Muscle of arm (tissue), 12 donors: Measurements from ENCODE around the gene SPEG. TPM values are rescaled to one million over a fixed set of nuclear protein-coding genes. Genes with fewer than 3 reads are reported as not detected.

Experiments
- DNase-seq: peaks from one replicate; pipeline ENCODE4 v3.0.0-alpha.2; 2013
- polyA plus RNA-seq, 12 donors: library from polyadenylated mRNA; unstranded; fragments of 120-200 nt; gene quantifications; one replicate each; pipeline ENCODE4 v1.2.1, GENCODE V29; 2013; ENCODE audit not compliant: insufficient read length in 12 of 12

Gene SPEG
- polyA plus RNA-seq, 12 donors, result 61.4 to 251 (median 156) TPM

DNA sequence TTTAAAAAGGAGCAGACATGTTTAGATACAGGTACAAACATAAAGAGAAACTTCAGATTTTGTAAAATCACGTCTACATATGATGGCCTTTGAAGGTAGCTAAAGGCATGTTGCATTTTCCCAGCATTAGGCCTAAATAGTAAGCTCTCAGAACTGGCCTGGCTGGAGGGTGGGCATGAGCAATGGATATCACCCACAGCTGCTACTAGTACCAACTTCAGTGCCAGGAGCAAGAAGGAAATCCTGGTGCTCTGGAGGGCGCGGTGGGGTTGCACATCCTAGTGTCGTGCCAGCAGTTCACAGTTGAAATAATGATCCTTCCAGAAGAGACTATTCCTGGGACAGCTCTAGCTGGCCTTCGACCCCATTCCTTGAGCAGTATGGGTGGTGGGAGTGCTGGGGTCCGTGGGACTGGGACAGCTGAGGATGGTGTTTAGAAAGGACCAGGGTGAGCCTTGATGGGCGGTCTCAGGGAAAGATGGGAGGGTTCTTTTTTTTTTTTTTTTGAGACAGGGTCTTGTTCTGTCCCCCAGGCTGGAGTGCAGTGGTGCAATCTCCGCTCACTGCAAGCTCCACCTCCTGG is 11.6 kb upstream of the SPEG start:
- no peak for DNase-seq

GRCh38 chr2:219423652-219424377 is 10.8 kb upstream of the SPEG start:
- DNase-seq, result no peak

- no peak for DNase-seq
These were observed 9.2 kb upstream of the SPEG start for GRCh38 chr2:219425238-219426067.

- DNase-seq, result no peak
These were observed 8.6 kb upstream of the SPEG start for GRCh38 chr2:219426068-219426443.

GRCh38 chr2:219426534-219427136 is 8.0 kb upstream of the SPEG start:
- DNase-seq, result no peak

GRCh38 chr2:219428469-219428868 is 6.2 kb upstream of the SPEG start:
- DNase-seq, result no peak

- DNase-seq, result no peak
These were observed 4.6 kb upstream of the SPEG start for GRCh38 chr2:219429958-219430606.

DNA sequence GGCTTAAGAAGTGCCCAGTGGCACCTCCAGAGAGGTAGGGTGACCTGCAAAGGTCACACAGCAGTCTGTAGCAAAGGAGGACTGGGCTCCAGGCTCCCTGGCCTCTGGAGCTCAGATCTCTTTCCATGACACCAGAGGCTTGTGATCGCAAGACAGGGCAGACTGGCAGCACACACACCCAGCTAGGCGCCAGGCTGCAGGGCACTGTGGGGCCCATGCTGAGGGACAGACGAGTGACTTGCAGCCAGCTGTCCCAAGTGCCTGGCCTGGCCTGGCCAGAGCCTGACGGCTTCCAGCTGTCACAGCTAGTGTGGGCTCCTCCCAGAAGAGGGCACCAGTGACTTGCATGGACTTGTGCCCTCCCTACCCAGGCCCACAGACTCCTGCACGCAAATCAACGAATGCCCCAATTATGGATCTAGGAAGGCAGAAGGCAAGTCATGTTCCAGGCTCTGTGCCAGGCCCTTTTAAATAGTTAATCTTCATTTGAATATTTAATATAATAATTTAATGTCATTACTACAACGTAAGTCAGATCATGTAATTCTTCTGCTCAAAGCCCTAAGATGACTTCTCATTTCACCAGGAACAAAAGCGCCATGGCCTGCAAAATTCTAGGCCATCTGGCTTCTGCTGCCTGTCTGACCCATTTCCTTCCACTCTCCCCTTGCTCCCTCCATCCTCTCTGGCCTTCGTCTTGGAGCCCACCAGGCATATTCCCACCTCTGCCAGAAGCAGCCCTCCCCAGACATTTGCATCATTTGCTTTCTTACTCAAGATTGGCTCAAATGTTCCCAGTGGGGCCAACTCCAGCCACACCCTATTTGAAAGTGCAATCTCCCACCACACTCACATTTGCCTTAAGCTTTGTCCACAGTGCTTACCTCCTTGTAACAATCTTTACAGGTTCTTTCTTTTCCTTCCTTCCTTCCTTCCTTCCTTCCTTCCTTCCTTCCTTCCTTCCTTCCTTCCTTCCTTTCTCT is 3.7 kb upstream of the SPEG start:
- no peak for DNase-seq

- DNase-seq, result no peak
These were observed 776 bp upstream of the SPEG start for GRCh38 chr2:219433666-219434467.

- no peak for DNase-seq
These were observed 250 bp upstream of the SPEG start for GRCh38 chr2:219434468-219434717.

- no peak for DNase-seq
These were observed 1.1 kb downstream of the SPEG start for GRCh38 chr2:219435701-219436100.

DNA sequence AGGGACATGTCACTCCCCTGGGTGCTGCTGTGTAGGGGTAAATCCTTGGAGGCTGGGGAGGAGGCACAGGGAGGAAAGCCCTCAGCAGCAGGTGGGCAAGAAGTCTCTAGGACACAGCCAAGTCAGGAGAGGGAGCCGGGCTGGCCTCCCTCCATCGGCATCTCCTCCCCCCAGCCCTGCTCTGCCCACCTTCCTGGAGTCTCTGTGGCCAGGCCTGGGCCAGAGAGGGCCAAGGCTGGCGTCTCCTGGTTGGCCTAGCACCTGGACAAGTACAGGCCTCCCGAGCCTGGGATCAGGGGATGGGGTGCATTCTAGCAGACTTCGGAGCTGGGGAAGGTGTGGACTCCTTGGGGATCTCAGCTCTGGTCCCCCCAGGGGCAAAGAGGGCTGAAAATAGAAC is 1.8 kb downstream of the SPEG start:
- DNase-seq, result no peak

- DNase-seq, result no peak
These were observed 2.5 kb downstream of the SPEG start for GRCh38 chr2:219437141-219437540.

DNA sequence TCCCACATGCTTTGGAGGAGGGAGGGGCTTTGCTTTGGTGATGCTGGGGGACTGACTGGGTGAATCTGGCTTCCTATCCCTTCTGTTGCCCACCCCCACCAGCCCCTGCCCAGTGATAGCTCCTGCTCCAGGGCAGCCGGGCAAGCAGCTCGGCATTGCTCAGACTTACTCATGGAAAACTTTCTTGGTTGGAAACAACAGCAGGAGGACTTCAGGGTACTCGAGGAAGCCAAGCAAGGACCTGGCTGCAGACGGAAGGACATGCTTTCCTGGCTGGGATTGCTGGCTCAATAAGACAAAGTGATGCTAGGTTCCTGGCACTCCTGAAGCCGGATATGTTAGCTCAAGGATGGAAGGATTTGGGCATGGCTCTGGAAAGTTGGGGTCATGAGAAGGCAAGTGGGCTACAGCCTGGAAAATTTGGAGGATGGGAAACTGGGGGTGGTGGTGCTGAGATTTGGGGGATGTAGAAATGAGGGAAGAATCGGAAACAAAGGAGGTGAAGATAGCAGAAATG is 3.1 kb downstream of the SPEG start:
- no peak for DNase-seq

DNA sequence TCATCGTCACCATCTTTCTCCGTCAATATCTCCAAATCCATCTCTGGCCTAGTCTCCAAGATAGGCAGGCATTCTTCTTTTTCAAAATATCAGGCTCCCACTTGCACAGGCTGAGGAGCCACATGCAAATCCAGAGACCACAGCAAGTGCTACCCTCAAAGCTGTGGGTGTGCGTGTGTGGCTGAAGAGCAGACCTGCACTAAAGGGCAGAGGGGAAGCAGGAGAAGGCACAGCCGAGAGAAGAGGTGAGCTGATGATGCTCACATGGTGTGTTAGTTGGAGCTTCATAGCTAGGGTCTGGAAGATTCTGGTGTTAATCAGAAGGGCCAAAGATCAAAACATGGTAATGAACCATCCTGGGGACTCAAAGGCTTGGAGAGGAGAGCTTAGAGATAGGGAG is 3.8 kb downstream of the SPEG start:
- no peak for DNase-seq

GRCh38 chr2:219439506-219439905 is 4.9 kb downstream of the SPEG start:
- no peak for DNase-seq

DNA sequence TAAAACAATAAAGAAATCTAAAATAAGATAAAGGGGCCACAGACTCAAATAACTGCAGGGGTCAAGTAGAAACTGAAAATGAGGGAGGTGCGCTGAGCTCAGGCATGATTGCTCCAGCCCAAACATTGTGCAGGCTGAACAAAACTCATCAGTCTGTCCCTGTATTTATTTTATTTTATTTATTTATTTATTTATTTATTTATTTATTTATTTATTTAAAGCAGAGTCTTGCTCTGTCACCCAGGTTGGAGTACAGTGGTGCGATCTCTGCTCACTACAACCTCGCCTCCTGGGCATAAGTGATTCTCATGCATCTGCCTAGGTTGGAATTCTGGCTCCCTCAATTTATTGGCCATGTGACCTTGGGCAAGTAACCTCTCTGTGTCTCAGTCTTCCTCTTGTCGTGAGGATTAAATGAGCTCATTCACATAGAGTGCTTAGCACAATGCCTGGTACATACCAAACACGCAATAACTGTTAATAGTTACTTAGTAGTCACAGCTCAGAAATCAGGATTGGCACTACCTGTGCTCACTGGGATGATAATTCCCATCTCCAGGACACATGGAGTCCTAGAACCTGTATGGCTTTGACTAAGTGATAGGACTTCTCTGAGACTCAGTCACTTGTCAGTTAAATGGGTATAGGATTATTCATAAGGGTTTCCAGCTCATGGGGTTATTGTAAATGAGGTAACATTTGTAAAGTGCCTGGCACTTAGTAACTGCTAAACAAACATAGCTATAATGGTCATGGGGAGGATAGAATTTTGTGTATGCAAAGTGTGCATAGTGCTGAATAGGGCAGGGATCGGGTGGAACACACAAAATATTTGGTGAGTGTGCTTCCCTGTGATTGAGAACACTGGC is 6.0 kb downstream of the SPEG start:
- no peak for DNase-seq

DNA sequence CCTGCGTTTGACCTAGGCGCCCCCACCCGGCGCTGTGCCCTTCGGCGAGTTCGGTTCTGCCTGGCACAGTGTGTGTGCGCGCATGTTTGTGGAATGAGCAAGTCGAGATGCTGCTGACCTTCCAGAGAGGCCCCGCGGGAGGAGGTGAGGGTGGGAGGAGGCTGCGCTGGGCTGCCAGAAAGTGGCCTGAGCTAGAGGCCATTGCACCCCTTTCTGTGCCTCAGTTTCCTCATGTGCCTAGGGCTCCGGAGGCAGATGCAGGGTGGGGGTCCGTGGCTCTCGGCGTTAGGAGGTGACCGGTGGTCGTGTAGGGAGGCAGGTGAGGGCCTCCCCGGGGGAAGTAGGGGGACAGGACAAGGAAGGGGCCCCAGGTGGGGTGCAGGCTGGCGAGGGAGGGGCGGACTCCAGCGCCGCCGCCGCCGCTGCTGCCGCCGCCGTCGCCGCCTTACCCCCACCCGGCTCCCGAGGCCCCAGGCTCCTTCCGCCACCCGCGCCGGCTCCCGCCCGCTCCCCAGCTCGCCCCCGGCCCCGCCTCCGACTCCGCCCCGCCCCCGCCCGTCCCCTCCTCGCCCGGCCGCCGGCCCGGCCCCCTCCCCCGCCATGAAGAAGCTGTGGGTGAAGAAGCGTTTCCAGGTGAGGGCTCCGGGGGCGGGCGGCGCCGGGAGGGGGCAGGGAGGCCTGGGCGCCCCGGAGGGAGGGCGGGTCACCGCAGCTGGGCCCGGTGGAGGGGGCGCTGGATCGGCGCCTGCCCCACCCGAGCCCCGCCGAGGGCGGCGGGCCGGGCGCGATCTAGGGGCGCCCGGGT is 7.0 kb downstream of the SPEG start:
- no peak for DNase-seq
